Fibroblast of upper back skin (primary cell): ENCODE data around the gene RNASE13.
"Not testable (repeated sequence)": the region's sequence is repeated elsewhere in the genome, so short reads cannot be mapped to it uniquely, and the experiment has no call there.

Source experiments
- DNase-seq: peaks from one replicate; pipeline ENCODE4 v3.0.0-alpha.2; 2013

Gene RNASE13

GRCh38 chr14:21019366-21019765 is 15.2 kb downstream of the RNASE13 start:
- peak; percentile 41 for DNase-seq

- no peak for DNase-seq
Measured at GRCh38 chr14:21018781-21019180, 15.8 kb downstream of the RNASE13 start.

- DNase-seq: no peak
Measured at GRCh38 chr14:21018286-21018685, 16.3 kb downstream of the RNASE13 start.

- DNase-seq: no peak
Measured at GRCh38 chr14:21017528-21018245, 16.9 kb downstream of the RNASE13 start.

GRCh38 chr14:21016413-21017190 is 18.0 kb downstream of the RNASE13 start:
- DNase-seq: no peak

- no peak for DNase-seq
Measured at GRCh38 chr14:21015312-21015711, 19.3 kb downstream of the RNASE13 start.

GRCh38 chr14:21014761-21015190 is 19.8 kb downstream of the RNASE13 start:
- peak; percentile 82 for DNase-seq

- DNase-seq: no peak
Measured at GRCh38 chr14:21011136-21011535, 23.5 kb downstream of the RNASE13 start.

GRCh38 chr14:21009721-21010120 is 24.9 kb downstream of the RNASE13 start:
- not testable (repeated sequence) for DNase-seq

GRCh38 chr14:21003788-21004346 is 30.7 kb downstream of the RNASE13 start:
- no peak for DNase-seq

- no peak for DNase-seq
Measured at GRCh38 chr14:21001218-21001617, 33.4 kb downstream of the RNASE13 start.

- no peak for DNase-seq
Measured at GRCh38 chr14:20999591-20999990, 35.0 kb downstream of the RNASE13 start.

- DNase-seq: peak; percentile 73
Measured at GRCh38 chr14:20998674-20999366, 35.8 kb downstream of the RNASE13 start, which contains the start of gene SLC39A2. Gene SLC39A2 (plus strand): TSS chr14:20999293. CDS start chr14:20999447, 154 bp downstream.

- DNase-seq: no peak
Measured at GRCh38 chr14:20998139-20998538, 36.5 kb downstream of the RNASE13 start.

GRCh38 chr14:20997564-20997963 is 37.0 kb downstream of the RNASE13 start:
- DNase-seq: no peak

GRCh38 chr14:20997115-20997514 is 37.5 kb downstream of the RNASE13 start:
- no peak for DNase-seq

GRCh38 chr14:20996521-20996920 is 38.1 kb downstream of the RNASE13 start:
- DNase-seq: no peak

GRCh38 chr14:20989787-20990600 is 44.6 kb downstream of the RNASE13 start, which contains the start of gene METTL17:
Gene METTL17 (plus strand): TSS chr14:20989980. CDS start chr14:20990003, 23 bp downstream.
- DNase-seq: peak; percentile 98

GRCh38 chr14:20989471-20989786 is 45.2 kb downstream of the RNASE13 start:
- DNase-seq: no peak

GRCh38 chr14:20988717-20989470 is 45.7 kb downstream of the RNASE13 start:
- no peak for DNase-seq

GRCh38 chr14:20986811-20987210 is 47.8 kb downstream of the RNASE13 start:
- peak; percentile 94 for DNase-seq
